HEK293T (cell line): ENCODE data around the gene GIPC3.

Experiments
- CTCF ChIA-PET: fragments of 350-600 bp; formaldehyde crosslinking; extraction: SDS; loops from one replicate; lab custom pipeline; 2021; ENCODE audit warnings: antibody characterized with exemption, inconsistent platforms; lab: Yijun Ruan, JAX
- POLR2A ChIA-PET: fragments of 350-600 bp; formaldehyde crosslinking; extraction: SDS; loops from one replicate; lab custom pipeline; 2020; ENCODE audit warnings: antibody characterized with exemption, inconsistent platforms; lab: Yijun Ruan, JAX
- DNase-seq: peaks from one replicate; pipeline ENCODE4 v3.0.0; 2012; ENCODE audit warnings: mixed read lengths; ENCODE audit errors: extremely low spot score
- ARNT ChIP-seq: fragments of 450-650 bp; IDR thresholded peaks from 2 replicates; pipeline ENCODE4 v1.6.1; 2017; ENCODE audit warnings: mild to moderate bottlenecking
- BHLHE40 ChIP-seq: fragments of 450-650 bp; IDR thresholded peaks from 2 replicates; pipeline ENCODE4 v1.6.1; 2016; ENCODE audit warnings: mild to moderate bottlenecking, moderate library complexity, borderline replicate concordance
- CTBP1 ChIP-seq: fragments of 450-650 bp; IDR thresholded peaks from 2 replicates; pipeline ENCODE4 v1.6.1; 2016; ENCODE audit warnings: borderline replicate concordance
- ELF4 ChIP-seq: fragments of 450-650 bp; IDR thresholded peaks from 2 replicates; pipeline ENCODE4 v1.6.1; 2017; ENCODE audit warnings: antibody characterized with exemption
- FOXA1 ChIP-seq: fragments of 450-650 bp; IDR thresholded peaks from 2 replicates; pipeline ENCODE4 v1.6.1; 2016; ENCODE audit warnings: mild to moderate bottlenecking
- FOXK2 ChIP-seq: fragments of 450-650 bp; IDR thresholded peaks from 2 replicates; pipeline ENCODE4 v1.6.1; 2016; ENCODE audit warnings: mild to moderate bottlenecking
- FOXM1 ChIP-seq: fragments of 450-650 bp; IDR thresholded peaks from 2 replicates; pipeline ENCODE4 v1.6.1; 2017; ENCODE audit warnings: mild to moderate bottlenecking, borderline replicate concordance
- HDGF ChIP-seq: fragments of 450-650 bp; IDR thresholded peaks from 2 replicates; pipeline ENCODE4 v1.6.1; 2017; ENCODE audit warnings: antibody characterized with exemption, borderline replicate concordance
- L3MBTL2 ChIP-seq: fragments of 450-650 bp; conservative IDR thresholded peaks from 2 replicates; pipeline ENCODE4 v1.6.1; 2016; ENCODE audit warnings: mild to moderate bottlenecking
- LEF1 ChIP-seq: fragments of 450-650 bp; IDR thresholded peaks from 2 replicates; pipeline ENCODE4 v1.6.1; 2017; ENCODE audit warnings: mild to moderate bottlenecking, borderline replicate concordance
- NFRKB ChIP-seq: fragments of 450-650 bp; IDR thresholded peaks from 2 replicates; pipeline ENCODE4 v1.6.1; 2016; ENCODE audit warnings: mild to moderate bottlenecking, moderate library complexity
- SP1 ChIP-seq: fragments of 450-650 bp; IDR thresholded peaks from 2 replicates; pipeline ENCODE4 v1.6.1; 2017
- SUZ12 ChIP-seq: fragments of 450-650 bp; IDR thresholded peaks from 2 replicates; pipeline ENCODE4 v1.6.1; 2016; ENCODE audit warnings: mild to moderate bottlenecking
- TARDBP ChIP-seq: fragments of 450-650 bp; IDR thresholded peaks from 2 replicates; pipeline ENCODE4 v1.6.1; 2016
- ZNF384 ChIP-seq: fragments of 450-650 bp; IDR thresholded peaks from 2 replicates; pipeline ENCODE4 v1.6.1; 2016
- TF ChIP-seq, protein P1 (sequence below): fragments of 450-650 bp; IDR thresholded peaks from 2 replicates; pipeline ENCODE4 v1.6.1; 2016

Gene GIPC3

DNA sequence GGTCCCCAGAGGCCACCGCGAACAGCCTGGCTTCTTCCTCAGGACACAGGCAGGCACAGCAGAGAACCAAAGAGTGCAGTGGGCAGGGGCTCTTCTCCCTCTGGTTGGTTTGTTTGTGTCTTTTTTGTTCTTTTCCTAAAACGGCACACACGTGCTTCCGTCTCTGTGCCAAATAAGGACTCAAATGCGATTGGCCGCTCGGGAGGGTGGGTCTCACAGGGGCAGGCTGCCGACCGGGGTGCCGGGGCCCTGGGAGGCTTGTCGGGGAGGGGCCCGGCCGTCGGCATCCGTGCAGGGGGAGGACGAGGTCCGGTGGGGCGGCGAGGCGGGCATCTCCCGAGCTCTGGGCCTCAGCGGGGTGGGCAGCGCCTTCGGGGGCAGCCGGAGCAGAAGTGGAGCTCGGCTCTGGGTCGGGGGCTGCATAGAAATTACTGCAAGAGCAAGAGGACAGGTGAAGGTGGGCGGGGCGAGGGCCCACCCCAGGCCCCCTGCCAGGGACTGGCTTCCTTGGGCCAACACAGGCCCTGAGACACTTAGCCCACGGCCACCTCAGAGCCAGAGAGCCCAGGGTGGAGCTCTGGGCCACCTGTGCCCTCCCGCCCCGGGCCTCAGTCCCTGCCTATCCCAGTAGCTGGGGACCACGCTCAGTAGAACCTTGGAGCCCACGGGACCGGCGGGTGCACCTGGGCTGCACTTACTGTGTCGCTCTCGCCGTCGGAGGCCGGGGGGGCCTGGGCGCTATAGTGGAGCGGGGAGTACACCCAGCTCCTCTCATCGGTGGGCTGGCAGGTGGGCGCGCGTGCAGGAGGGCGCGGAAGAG lies 47.7 kb downstream of the GIPC3 start:
- TF ChIP-seq HDGF = no peak
- TF ChIP-seq FOXA1 = no peak
- no peak for TF ChIP-seq ARNT
- no peak for TF ChIP-seq BHLHE40
- no peak for TF ChIP-seq L3MBTL2
- TF ChIP-seq LEF1 = no peak
- TF ChIP-seq FOXK2 = no peak
- TF ChIP-seq ZNF384 = no peak
- no peak for TF ChIP-seq SP1
- no peak for TF ChIP-seq SUZ12
- no peak for TF ChIP-seq FOXM1
- no peak for TF ChIP-seq CTBP1
- TF ChIP-seq TARDBP = no peak
- TF ChIP-seq, protein P1, sequence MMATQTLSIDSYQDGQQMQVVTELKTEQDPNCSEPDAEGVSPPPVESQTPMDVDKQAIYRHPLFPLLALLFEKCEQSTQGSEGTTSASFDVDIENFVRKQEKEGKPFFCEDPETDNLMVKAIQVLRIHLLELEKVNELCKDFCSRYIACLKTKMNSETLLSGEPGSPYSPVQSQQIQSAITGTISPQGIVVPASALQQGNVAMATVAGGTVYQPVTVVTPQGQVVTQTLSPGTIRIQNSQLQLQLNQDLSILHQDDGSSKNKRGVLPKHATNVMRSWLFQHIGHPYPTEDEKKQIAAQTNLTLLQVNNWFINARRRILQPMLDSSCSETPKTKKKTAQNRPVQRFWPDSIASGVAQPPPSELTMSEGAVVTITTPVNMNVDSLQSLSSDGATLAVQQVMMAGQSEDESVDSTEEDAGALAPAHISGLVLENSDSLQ = no peak
- no peak for TF ChIP-seq NFRKB
- CTCF ChIA-PET = no interaction called here
- POLR2A ChIA-PET = no interaction called here
- DNase-seq = no peak

GRCh38 chr19:3633559-3633988 lies 48.3 kb downstream of the GIPC3 start:
- ChIA-PET CTCF (no interaction called here), POLR2A (no interaction called here)

GRCh38 chr19:3634496-3635045 lies 49.3 kb downstream of the GIPC3 start:
- TF ChIP-seq ELF4 = no peak
- TF ChIP-seq SP1 = no peak
- TF ChIP-seq FOXK2 = no peak
- TF ChIP-seq SUZ12 = no peak
- TF ChIP-seq, protein P1 = no peak
- TF ChIP-seq HDGF = no peak
- no peak for TF ChIP-seq L3MBTL2
- DNase-seq = no peak
- ChIA-PET CTCF (no interaction called here), POLR2A (no interaction called here)

More at GRCh38 chr19:3633559-3633988, 48.3 kb downstream of the GIPC3 start:
- DNase-seq = no peak
- TF ChIP-seq FOXM1 (no peak), NFRKB (no peak), TARDBP (no peak), SP1 (no peak), ARNT (no peak), CTBP1 (no peak), ELF4 (no peak), FOXA1 (no peak), HDGF (no peak), SUZ12 (no peak), L3MBTL2 (no peak), ZNF384 (no peak), LEF1 (no peak), BHLHE40 (no peak), FOXK2 (no peak)
- TF ChIP-seq, protein P1 = no peak

GRCh38 chr19:3636506-3636905 lies 51.2 kb downstream of the GIPC3 start:
- no peak for TF ChIP-seq FOXK2
- no peak for TF ChIP-seq BHLHE40
- no peak for TF ChIP-seq HDGF
- TF ChIP-seq ELF4 = no peak
- TF ChIP-seq ZNF384 = no peak

DNA sequence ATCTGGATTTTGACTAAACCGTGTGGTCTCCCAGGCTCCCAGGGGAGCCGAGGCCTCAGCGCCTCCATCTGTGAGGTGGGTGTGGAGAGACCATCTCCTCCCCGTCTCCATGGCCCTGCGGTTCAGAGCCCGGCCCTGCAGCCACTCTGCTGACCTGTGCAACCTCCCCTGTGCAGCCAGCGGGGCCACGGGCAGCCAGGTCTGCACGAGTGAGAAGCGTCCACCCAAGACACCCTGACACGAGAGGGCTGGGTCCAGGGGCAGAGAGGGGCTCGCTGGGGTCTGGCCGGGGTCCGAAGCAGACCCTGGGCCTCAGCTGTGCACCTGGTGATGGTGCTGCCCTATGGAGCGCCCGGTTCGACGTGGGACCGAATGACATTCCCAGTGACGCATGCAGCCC lies 51.7 kb downstream of the GIPC3 start:
- ChIA-PET CTCF (no interaction called here), POLR2A (no interaction called here)
- no peak for TF ChIP-seq SP1
- TF ChIP-seq FOXK2 = no peak
- no peak for TF ChIP-seq ARNT
- TF ChIP-seq BHLHE40 = no peak
- TF ChIP-seq LEF1 = no peak
- no peak for TF ChIP-seq ZNF384
- TF ChIP-seq SUZ12 = no peak
- no peak for TF ChIP-seq NFRKB
- TF ChIP-seq TARDBP = no peak
- no peak for TF ChIP-seq L3MBTL2
- no peak for TF ChIP-seq FOXM1
- no peak for TF ChIP-seq ELF4
- no peak for TF ChIP-seq HDGF
- TF ChIP-seq, protein P1 = no peak
- TF ChIP-seq CTBP1 = no peak
- no peak for TF ChIP-seq FOXA1
- DNase-seq = no peak

More at GRCh38 chr19:3636506-3636905, 51.2 kb downstream of the GIPC3 start:
- no peak for DNase-seq
- POLR2A ChIA-PET = no interaction called here
- CTCF ChIA-PET = no interaction called here
